OCI-LY1 (cell line): ENCODE data around the gene ADAMTSL3.

Experiments
- H2AFZ ChIP-seq: fragments of 200-600 bp; sonication (generic), shearing (Covaris generic); 2 replicates; pipeline ENCODE4 v1.6.0; 2014; ENCODE audit warnings: antibody characterized with exemption, mild to moderate bottlenecking, low read length
- H3F3A ChIP-seq: fragments of 200-600 bp; sonication (generic), shearing (Covaris generic); 2 replicates; pipeline ENCODE4 v1.6.0; 2014; ENCODE audit warnings: mild to moderate bottlenecking, antibody characterized with exemption, low read length, moderate library complexity; ENCODE audit not compliant: insufficient read depth
- H3K27ac ChIP-seq: fragments of 200-600 bp; sonication (generic); 2 replicates; pipeline ENCODE4 v1.5.1; 2014; ENCODE audit warnings: low read length, mixed run types, mild to moderate bottlenecking, low read depth; ENCODE audit not compliant: poor library complexity, severe bottlenecking
- H3K27me3 ChIP-seq: fragments of 200-600 bp; sonication (generic); 2 replicates; pipeline ENCODE4 v1.6.0; 2014; ENCODE audit warnings: antibody characterized with exemption, mild to moderate bottlenecking, low read length, moderate library complexity; ENCODE audit not compliant: insufficient read depth
- H3K36me3 ChIP-seq: fragments of 200-600 bp; sonication (generic); 2 replicates; pipeline ENCODE4 v1.6.1; 2014; ENCODE audit warnings: mild to moderate bottlenecking, antibody characterized with exemption, low read length, moderate library complexity, mixed read lengths; ENCODE audit not compliant: insufficient read depth
- H3K4me1 ChIP-seq: fragments of 200-600 bp; sonication (generic); 2 replicates; pipeline ENCODE4 v1.5.1; 2014; ENCODE audit warnings: mild to moderate bottlenecking, low read length, moderate library complexity; ENCODE audit not compliant: insufficient read depth, severe bottlenecking
- H3K4me2 ChIP-seq: fragments of 200-600 bp; sonication (generic), shearing (Covaris generic); 2 replicates; pipeline ENCODE4 v1.6.1; 2014; ENCODE audit warnings: low read length
- H3K4me3 ChIP-seq: fragments of 200-600 bp; sonication (generic); 2 replicates; pipeline ENCODE4 v1.5.1; 2014; ENCODE audit warnings: low read length, low read depth, mild to moderate bottlenecking, mixed read lengths; ENCODE audit not compliant: poor library complexity, severe bottlenecking
- H3K79me2 ChIP-seq: fragments of 200-600 bp; shearing (Covaris generic); 2 replicates; pipeline ENCODE4 v1.6.1; 2016; ENCODE audit warnings: mixed run types, low read length, mixed read lengths; ENCODE audit not compliant: insufficient read depth
- H3K9ac ChIP-seq: fragments of 200-600 bp; sonication (generic), shearing (Covaris generic); 2 replicates; pipeline ENCODE4 v1.6.1; 2014; ENCODE audit warnings: mild to moderate bottlenecking, low read length, mixed read lengths
- H3K9me2 ChIP-seq: fragments of 200-600 bp; sonication (generic), shearing (Covaris generic); 2 replicates; pipeline ENCODE4 v1.6.1; 2014; ENCODE audit warnings: low read depth, mild to moderate bottlenecking, low read length, mixed read lengths
- H3K9me3 ChIP-seq: fragments of 200-600 bp; shearing (Covaris generic); 2 replicates; pipeline ENCODE4 v1.6.1; 2014; ENCODE audit warnings: low read length, mixed read lengths
- H4K20me1 ChIP-seq: fragments of 200-600 bp; sonication (generic), shearing (Covaris generic); 2 replicates; pipeline ENCODE4 v1.6.0; 2016; ENCODE audit warnings: mild to moderate bottlenecking, low read length; ENCODE audit not compliant: insufficient read depth
- CTCF ChIP-seq: fragments of 200-600 bp; sonication (generic), shearing (Covaris generic); IDR thresholded peaks from 2 replicates; pipeline ENCODE4 v1.5.1; 2017; ENCODE audit warnings: mild to moderate bottlenecking, antibody characterized with exemption, low read length, moderate library complexity, mixed read lengths
- EZH2 ChIP-seq: fragments of 200-600 bp; sonication (generic), shearing (Covaris generic); IDR thresholded peaks from 2 replicates; pipeline ENCODE4 v1.8.0; 2017; ENCODE audit warnings: borderline replicate concordance, mixed run types, mild to moderate bottlenecking, antibody characterized with exemption, low read length, moderate library complexity, mixed read lengths

The ADAMTSL3 gene

GRCh38 chr15:83830381-83830780, 176.5 kb downstream of the ADAMTSL3 start:
- H4K20me1 ChIP-seq, result no peaks in the 10 kb centered on the region
- no peaks in the 10 kb centered on the region for H3K27me3 ChIP-seq
- H3K9me2 ChIP-seq, result no peaks in the 10 kb centered on the region
- H3K4me3 ChIP-seq, result no peak overlapping the region
- H3K9ac ChIP-seq, result no peak overlapping the region
- no peaks in the 10 kb centered on the region for H3K36me3 ChIP-seq
- no peaks in the 10 kb centered on the region for H3F3A ChIP-seq
- no peaks in the 10 kb centered on the region for H3K4me1 ChIP-seq
- H3K79me2 ChIP-seq, result no peaks in the 10 kb centered on the region
- TF ChIP-seq EZH2 (no peak), CTCF (no peak)
- no peak overlapping the region for H2AFZ ChIP-seq
- no peak overlapping the region for H3K4me2 ChIP-seq
- H3K9me3 ChIP-seq, result no peaks in the 10 kb centered on the region
- H3K27ac ChIP-seq, result no peak overlapping the region

GRCh38 chr15:83833569-83833968, 179.6 kb downstream of the ADAMTSL3 start:
- Histone ChIP-seq H3K9me2 (no peaks in the 10 kb centered on the region), H3K27ac (no peak overlapping the region), H2AFZ (no peak overlapping the region), H3K27me3 (no peaks in the 10 kb centered on the region), H3K9ac (no peak overlapping the region), H3K4me1 (no peaks in the 10 kb centered on the region), H3K79me2 (no peaks in the 10 kb centered on the region), H3K9me3 (no peaks in the 10 kb centered on the region), H3K4me2 (no peak overlapping the region), H3F3A (no peaks in the 10 kb centered on the region), H3K36me3 (no peaks in the 10 kb centered on the region), H4K20me1 (no peaks in the 10 kb centered on the region), H3K4me3 (no peak overlapping the region)
- TF ChIP-seq EZH2 (no peak), CTCF (no peak)

GRCh38 chr15:83835479-83835878, 181.6 kb downstream of the ADAMTSL3 start:
- no peak for TF ChIP-seq CTCF
- no peaks in the 10 kb centered on the region for H3K9me2 ChIP-seq
- no peaks in the 10 kb centered on the region for H3K36me3 ChIP-seq
- no peaks in the 10 kb centered on the region for H3F3A ChIP-seq
- no peaks in the 10 kb centered on the region for H3K4me1 ChIP-seq
- H3K27me3 ChIP-seq, result no peaks in the 10 kb centered on the region
- H3K9me3 ChIP-seq, result no peaks in the 10 kb centered on the region
- H3K4me3 ChIP-seq, result no peak overlapping the region
- H2AFZ ChIP-seq, result no peak overlapping the region
- no peaks in the 10 kb centered on the region for H3K79me2 ChIP-seq
- no peak overlapping the region for H3K4me2 ChIP-seq
- no peak overlapping the region for H3K9ac ChIP-seq
- H3K27ac ChIP-seq, result no peak overlapping the region
- H4K20me1 ChIP-seq, result no peaks in the 10 kb centered on the region
